Measurements from ENCODE around the gene SELENOM.

SELENOM gene, protein sequence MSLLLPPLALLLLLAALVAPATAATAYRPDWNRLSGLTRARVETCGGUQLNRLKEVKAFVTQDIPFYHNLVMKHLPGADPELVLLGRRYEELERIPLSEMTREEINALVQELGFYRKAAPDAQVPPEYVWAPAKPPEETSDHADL

DNA sequence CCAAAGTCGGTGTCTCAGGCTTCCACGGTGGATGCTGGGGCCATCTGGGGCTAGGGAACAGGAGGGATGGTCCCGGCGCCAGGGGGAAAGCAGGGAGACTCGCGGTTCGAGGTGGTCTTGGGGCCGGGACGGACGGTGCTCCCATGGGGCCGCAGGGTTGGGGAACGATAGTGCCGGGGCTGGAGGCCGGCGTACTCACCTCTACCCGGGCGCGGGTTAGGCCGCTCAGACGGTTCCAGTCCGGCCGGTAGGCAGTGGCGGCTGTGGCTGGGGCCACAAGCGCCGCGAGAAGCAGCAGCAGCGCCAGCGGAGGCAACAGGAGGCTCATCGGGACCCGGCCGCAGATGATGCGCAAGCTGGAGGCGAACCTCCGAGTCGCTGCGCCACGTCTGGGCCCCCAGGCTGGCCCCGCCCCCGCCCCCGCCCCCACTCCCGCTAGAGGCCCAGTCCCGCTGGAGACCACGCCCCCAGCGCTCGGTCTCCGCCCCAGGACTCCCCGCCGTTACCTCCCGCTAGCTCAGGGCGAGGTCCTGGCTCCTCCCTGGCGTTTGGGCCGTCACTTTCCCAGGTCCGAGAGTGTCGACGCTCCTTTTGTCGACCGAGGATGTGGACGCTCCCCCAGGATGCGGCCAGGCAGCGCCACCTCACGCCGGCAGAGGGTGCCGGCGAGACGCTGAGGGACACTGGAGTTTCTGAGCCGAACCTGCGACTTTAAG lies at the start of gene SELENOM:
TSS of gene SELENOM (minus strand) at position 391 of the 716 bp plus-strand sequence. CDS start at position 328, 63 bp downstream.
- peak; percentile 97 for DNase-seq

DNA sequence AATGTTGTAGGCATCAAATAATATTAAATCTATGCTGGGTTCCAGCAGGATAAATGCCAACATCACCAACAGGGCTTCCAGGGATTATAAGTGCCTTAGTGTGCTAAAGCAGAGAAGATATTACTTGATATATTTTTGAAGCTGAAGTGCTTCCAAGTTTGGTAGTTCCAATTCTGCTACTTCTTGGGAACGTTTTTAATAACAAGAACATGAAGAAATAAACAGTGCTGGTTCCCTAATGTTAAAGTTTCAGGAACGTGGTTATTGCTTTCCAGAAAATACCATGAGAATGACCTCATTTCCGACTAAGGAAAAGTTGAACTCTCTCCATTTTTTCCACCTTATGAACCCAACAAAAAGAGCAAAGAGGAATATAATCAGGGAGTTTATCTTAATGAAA lies 48.1 kb upstream of the SELENOM start:
- no peak for DNase-seq

GRCh38 chr22:31154975-31155374 lies 47.6 kb upstream of the SELENOM start:
- DNase-seq = no peak

GRCh38 chr22:31153357-31153756 lies 46.0 kb upstream of the SELENOM start:
- DNase-seq = no peak

DNA sequence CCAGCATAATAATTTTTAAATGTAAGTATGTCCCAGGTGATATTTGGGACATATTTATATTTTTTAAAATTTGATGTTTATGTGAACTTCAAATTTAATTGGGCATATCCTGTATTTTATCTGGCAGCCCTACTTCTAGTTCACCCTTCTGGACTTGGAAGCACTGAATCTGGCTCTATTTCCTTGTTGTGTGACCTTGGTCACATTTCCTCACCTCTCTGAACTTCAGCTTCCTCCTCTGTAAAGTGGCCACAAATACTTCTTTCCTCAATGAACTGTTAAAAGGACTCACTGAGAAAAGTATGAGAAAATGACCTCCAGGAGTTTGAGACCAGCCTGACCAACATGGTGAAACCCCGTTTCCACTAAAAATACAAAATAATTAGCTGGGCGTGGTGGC lies 44.5 kb upstream of the SELENOM start:
- no peak for DNase-seq

DNA sequence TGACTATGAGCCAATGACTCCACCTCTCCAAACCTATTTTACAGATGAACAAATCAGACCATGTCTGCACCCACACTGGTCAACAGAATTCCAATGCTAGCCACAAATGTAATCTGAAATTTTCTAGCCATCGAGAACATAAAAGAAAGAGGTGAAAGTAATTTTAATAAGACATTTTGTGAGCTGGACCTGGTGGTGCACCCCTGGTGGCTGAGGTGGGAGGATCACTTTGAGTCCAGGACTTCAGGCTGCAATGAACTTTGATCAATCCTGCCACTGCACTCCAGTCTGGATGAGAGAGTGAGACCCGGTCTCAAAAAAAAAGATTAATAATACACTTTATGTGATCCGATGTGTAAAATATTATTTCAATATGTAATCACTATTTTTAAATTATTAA lies 43.2 kb upstream of the SELENOM start:
- peak in 1 of 2 experiments; percentile 2 for DNase-seq

GRCh38 chr22:31148953-31149627 lies 41.7 kb upstream of the SELENOM start:
- DNase-seq = peak; percentile 64

DNA sequence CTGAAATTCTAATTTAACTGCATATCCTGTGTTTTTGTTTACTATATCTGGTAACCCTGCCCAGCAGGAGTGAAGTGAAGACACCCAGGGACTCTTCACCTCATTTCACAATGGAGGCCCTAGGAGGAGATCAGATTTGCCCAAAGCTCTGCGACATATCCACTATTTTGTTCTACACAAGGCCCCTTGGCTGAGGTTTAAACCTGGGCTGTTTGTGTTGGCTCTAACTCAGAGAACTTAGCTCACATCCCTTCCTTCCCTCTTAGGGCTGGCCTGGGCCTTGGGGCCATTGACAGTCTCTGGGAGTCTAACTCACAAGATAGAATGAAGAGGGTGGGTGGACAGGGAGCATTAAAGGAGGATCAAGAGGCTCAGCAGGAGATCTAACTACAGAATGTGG lies 41.1 kb upstream of the SELENOM start:
- no peak for DNase-seq

DNA sequence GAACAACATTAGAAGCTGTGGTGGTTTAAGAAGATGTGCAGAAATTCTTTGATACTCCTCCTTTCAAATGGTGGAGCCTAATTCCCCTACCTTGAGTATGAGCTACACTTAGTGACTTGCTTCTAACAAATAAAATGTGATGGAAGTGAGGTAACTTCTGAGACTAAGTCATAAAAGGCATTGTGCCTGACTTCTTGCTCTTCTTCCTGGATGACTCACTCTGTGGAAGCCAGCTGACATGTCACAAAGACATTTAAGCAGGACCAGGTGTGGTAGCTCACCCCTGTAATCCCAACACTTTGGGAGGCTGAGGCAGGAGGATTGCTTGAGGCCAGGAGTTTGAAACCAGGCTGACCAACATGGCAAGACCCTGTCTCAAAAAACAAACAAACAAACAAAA lies 36.9 kb upstream of the SELENOM start:
- DNase-seq = no peak

GRCh38 chr22:31143537-31143936 lies 36.2 kb upstream of the SELENOM start:
- DNase-seq = no peak

- DNase-seq = no peak
These were observed 35.7 kb upstream of the SELENOM start for GRCh38 chr22:31143038-31143437.

GRCh38 chr22:31142285-31142684 lies 34.9 kb upstream of the SELENOM start:
- DNase-seq = no peak

DNA sequence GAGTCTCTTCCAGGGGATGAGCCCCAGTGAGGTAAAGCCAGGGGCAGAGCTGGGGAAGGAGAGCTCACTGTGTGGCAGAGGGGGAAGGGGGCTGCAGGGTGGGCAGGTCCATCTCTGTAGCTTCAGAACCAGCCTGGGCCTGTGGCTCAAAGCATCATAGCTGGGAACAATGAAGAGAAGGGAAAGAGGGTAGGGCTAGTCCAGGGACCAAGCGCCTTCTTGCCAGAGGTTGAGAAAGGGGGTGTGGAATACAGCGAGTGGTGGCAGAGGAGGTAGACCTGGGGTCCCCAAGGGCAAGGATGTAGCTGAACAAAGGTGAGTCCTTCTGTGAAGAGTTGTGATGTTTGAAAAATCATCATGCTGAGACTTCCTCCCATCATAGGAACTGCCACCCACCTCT lies 34.2 kb upstream of the SELENOM start:
- DNase-seq = no peak

DNA sequence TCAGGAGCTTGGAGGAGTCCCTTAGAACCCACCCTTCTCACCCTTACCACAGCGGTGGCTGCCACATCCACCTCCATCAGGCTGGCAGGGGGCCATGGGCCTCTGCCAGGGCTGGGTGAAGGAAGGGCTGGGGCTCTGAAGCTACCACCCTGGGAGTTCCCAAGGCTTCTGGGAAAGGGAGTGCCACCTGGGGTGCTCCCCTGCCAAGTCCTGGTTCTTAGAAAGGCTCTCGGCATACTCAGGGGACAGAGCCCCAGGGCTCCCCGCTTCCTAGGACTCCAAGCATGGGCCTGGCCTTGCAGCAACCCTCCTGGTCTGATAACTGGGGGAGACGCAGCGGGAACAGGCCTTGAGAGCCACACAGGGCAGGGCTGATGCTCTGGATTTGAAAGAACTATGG lies 33.4 kb upstream of the SELENOM start:
- DNase-seq = no peak

DNA sequence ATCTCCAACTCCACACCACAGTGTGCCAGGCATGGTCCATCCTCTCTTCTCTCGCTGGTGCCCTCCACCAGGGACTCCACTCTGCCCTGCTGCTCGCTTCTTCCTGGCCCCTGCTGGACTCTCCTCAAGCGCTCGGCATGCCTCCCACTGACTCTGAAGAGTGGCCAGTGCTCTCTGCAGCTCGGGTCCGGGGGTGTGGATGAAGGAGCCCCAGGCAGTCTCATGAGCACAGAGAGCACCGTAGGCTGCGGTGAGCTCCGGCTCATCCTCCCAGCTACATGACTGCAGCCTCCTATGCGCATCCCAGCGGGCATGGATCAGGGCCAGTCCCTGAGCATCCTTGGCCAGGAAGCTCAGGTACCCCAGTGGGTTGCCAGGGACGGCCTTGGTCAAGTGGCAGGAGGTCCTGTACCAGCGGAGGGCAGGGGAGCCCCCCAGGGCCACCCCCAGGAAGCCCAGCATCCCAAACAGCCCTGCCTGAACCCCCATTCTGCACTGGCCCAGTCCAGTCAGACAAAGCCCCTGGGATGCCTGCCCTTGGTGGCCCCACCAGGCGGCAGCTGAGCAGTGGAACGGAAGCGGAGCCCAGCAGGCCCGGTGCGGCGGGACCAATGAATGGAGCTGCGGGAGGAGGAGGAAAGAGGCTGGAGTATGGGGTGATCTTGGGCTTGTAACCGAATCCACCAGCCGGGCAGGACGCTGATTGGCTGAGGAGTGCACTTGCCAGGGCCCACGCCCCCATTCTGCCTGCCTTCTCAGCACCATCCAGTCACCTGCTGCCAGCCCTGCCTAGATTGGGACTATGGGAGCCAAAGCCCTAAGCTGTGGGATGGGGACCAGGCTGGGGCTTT lies 32.7 kb upstream of the SELENOM start, which contains the start of gene PLA2G3:
TSS of gene PLA2G3 (minus strand) at position 643 of the 851 bp plus-strand sequence. CDS start at position 489, 154 bp downstream.
- peak; percentile 17 to 59 for DNase-seq

GRCh38 chr22:31139066-31139465 lies 31.7 kb upstream of the SELENOM start:
- DNase-seq = no peak

GRCh38 chr22:31138126-31138525 lies 30.8 kb upstream of the SELENOM start:
- DNase-seq = no peak

GRCh38 chr22:31137721-31138120 lies 30.4 kb upstream of the SELENOM start:
- DNase-seq = no peak

DNA sequence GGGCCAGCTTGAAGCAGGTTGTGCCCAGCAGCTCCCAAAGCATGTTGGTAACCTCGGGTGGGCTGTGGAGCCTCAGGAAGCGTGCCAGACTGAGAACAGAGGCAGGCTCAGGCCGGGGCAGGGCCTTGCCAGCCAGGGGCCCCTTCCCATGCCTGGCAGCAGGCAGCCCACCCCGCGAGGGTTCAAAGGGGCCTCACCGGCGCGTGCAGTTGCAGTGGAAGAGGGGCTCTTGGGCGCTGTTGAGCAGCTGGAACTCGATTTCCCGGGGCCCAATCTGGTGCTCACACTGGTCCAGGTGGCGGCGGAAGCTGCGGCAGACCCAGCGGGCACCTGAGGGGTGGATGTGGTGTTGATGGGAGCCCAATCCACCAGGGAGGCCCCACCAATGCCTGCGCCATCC lies 29.3 kb upstream of the SELENOM start:
- no peak for DNase-seq

GRCh38 chr22:31136155-31136554 lies 28.8 kb upstream of the SELENOM start:
- DNase-seq = no peak

DNA sequence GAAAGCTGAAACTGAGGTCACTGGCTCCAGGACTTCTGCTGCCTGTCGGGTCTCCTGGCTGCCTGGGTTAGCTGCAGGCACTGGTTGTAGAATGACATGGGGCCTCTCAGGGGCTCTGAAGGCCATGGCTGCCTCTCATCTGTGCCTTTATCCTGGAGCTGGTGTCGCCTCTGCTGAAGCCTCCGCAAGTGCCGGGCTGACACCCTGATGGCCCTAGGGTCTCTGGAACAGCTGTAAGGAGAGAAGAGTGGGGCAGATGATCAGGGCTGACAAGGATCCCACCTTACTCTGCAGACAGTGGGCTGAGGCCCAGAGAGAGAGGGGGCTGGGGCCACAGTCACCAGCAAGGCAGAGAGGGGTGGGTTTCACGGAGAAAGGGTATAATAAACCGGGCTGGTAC lies 28.3 kb upstream of the SELENOM start:
- DNase-seq = no peak

DNA sequence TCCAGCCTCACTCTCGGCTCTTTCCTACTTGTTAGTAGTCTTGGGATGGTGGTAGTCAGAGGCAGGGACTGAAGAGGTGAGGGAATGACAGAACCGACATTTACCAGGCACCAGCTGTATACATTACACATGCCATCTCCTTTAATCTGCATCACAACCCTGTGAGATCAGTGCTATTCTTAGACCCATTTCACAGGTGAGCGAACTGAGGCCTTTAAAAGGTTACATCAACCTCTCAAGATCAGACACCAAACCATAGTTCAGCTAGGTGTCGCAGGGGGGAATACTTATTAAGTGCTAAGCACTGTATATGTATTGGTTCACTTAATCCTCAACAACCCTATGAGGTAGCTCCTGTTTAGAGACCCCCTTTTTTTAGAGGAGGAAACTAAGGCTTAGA lies 27.3 kb upstream of the SELENOM start:
- DNase-seq = no peak

DNA sequence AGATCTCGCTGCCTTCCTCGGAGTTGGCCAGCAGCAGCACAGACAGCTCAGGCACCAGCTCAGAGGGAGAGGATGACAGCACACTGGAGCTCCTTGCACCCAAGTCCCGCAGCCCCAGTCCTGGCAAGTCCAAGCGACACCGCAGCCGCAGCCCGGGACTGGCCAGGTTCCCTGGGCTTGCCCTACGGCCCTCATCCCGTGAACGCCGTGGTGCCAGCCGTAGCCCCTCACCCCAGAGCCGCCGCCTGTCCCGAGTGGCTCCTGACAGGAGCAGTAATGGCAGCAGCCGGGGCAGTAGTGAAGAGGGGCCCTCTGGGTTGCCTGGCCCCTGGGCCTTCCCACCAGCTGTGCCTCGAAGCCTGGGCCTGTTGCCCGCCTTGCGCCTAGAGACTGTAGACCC lies 26.5 kb upstream of the SELENOM start:
- no peak for DNase-seq

Measured in SHP77 (cell line).